Fibroblast of villous mesenchyme (primary cell): ENCODE measurements around the gene SEC23A. TPM values are rescaled to one million over a fixed set of nuclear protein-coding genes. Genes with fewer than 3 reads are reported as not detected.
A peak's percentile ranks its signal among the peaks of the same experiment; 100 is the strongest.
"Not testable (repeated sequence)": the region's sequence is repeated elsewhere in the genome, so short reads cannot be mapped to it uniquely, and the experiment has no call there.

ENCODE experiments used
- DNase-seq: peaks from one replicate; pipeline ENCODE4 v3.0.0-alpha.2; 2010; ENCODE audit warnings: low read depth
- H3K4me3 ChIP-seq: 2 replicates; pipeline ENCODE4 v1.5.1; 2011; ENCODE audit warnings: low read depth, mild to moderate bottlenecking, low read length
- total RNA-seq: library from RNA; depleted of rRNA; stranded (reverse); fragments of >200 nt; gene quantifications from 2 replicates; pipeline ENCODE4 v1.2.3, GENCODE V29; 2012
- TF ChIP-seq, protein P1 (sequence below): IDR thresholded peaks from 2 replicates; pipeline ENCODE4 v1.5.1; 2012; ENCODE audit warnings: low read depth, mild to moderate bottlenecking, low read length; ENCODE audit not compliant: insufficient read depth

Gene SEC23A
- total RNA-seq: 440 and 548 TPM in 2 replicates

DNA sequence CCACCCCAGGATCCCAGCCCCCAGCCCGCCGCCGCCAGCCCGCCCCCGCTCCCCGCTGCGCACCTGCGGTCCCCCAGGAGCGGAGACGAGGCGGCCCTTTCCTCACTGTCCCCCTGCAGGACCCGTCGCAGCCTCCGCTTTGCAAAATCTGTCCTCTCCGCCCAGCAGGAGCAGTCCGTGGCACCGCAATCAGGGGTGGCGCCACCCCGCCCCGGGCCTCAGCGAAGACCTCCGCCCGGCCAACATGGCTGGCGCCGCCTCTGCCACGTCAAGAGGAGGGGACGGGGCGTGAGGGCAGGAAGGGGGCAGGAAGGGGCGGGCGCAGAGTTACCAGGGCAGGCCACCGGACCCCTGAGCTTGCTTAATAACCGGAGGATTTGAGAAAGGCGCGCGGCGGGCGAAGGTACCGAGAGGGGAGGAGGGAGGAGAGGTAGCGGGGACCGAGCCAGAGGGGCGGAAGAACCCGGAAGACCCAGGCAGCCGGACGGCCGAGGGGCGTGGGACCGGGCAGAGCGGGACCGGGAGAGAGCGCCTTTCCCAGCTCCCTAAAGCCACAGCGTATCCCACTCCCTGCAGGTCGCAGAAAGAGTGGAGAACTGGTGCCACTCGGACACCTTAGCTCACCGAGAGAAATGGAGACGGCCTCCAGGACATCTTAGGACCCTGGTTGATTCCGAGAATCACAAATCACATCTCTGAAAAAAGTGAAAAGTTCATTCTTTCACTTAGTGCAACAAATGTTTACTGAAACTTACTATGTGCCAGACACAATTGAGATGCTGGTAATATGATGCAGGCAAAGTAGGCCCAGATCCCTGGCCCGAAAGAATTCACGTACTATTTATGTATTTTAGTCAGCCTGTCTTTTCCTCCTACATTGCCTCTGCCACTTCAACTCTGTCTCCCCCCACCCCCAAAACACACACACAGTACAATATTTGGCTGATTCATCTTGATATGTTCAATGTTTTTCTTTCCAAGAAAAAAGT, at the start of gene SEC23A:
TSS of gene SEC23A (minus strand) at position 267 of the 989 bp plus-strand sequence. CDS start 7,117 bp downstream, outside the sequence.
- H3K4me3 ChIP-seq: peak within 1 kb of the TSS; percentile 94
- TF ChIP-seq, protein P1, sequence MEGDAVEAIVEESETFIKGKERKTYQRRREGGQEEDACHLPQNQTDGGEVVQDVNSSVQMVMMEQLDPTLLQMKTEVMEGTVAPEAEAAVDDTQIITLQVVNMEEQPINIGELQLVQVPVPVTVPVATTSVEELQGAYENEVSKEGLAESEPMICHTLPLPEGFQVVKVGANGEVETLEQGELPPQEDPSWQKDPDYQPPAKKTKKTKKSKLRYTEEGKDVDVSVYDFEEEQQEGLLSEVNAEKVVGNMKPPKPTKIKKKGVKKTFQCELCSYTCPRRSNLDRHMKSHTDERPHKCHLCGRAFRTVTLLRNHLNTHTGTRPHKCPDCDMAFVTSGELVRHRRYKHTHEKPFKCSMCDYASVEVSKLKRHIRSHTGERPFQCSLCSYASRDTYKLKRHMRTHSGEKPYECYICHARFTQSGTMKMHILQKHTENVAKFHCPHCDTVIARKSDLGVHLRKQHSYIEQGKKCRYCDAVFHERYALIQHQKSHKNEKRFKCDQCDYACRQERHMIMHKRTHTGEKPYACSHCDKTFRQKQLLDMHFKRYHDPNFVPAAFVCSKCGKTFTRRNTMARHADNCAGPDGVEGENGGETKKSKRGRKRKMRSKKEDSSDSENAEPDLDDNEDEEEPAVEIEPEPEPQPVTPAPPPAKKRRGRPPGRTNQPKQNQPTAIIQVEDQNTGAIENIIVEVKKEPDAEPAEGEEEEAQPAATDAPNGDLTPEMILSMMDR: no peak
- peak; percentile 94 for DNase-seq

DNA sequence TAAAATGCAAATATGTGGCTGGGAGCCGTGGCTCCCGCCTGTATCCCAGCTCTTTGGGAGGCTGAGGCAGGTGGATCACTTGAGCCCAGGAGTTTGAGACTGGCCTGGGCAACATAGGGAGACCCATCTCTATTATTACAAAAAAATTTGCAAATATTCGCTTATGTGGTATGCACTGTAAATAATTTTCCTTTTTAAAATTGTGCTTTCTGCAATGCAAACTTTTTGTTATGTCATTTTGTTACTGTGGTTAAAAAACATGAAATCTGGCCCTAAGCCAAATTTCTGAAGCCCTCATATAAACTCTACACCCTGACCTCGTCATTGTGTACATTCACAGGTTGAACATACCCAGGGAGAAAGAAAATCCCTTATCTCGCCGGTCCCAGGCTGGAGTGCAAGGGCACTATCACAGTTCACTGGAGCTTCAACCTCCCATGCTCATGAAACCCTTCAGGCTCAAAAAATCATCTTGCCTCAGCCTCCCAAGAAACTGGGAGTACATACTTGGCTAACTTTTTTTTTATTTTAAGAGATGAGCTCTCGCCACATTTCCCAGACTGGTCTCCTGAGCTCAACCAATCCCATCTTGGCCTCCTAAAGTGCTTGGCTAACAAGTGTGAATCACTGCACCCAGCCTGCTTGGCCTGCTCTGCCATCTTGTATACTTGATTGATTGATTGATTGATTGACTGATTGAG, 42.4 kb upstream of the SEC23A start:
- H3K4me3 ChIP-seq: no peak overlapping the region
- TF ChIP-seq, protein P1: no peak
- DNase-seq: peak; percentile 5

DNA sequence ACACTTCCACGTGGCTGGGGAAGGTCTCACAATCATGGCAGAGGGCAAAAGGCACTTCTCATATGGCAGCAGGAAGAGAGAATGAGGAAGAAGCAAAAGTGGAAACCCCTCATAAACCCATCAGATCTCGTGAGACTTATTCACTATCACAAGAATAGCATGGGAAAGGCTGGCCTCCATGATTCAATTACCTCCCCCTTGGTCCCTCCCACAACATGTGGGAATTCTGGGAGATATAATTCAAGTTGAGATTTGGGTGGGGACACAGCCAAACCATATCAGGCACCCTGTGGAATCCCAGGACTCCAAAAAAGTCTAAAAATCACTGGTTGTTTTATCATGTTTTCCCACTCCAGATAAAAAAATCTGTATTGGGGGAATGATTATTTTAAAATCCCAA, 40.2 kb upstream of the SEC23A start:
- H3K4me3 ChIP-seq, DNase-seq: not testable (repeated sequence)

DNA sequence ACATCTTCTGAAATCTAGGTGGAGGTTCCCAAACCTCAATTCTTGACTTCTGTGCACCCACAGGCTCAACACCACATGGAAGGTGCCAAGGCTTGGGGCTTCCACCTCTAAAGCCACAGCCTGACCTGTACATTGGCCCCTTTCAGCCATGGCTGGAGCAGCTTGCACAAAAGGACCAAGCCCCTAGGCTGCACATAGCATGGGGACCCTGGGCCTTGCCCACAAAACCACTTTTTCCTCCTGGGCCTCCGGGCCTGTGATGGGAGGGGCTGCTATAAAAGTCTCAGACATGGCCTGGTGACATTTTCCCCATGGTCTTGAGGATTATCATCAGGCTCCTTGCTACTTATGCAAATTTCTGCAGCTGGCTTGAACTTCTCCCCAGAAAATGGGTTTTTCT, 38.6 kb upstream of the SEC23A start:
- H3K4me3 ChIP-seq, DNase-seq: not testable (repeated sequence)

DNA sequence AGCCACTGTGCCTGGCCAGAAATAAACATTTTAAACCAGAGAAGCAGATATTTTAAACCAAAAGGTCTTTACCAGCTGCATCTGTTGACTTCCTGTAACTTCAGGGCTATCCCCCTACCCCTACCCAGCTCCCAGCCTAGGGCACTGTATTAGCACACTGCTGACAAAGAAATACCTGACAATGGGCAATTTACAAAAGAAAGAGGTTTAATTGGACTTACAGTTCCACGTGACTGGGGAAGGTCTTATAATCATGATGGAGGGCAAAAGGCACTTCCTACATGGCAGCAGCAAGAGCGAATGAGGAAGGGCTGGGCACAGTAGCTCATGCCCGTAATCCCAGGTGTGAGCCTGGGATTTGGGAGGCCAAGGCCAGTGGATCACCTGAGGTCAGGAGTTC, 37.1 kb upstream of the SEC23A start:
- DNase-seq: no peak
- TF ChIP-seq, protein P1: no peak

DNA sequence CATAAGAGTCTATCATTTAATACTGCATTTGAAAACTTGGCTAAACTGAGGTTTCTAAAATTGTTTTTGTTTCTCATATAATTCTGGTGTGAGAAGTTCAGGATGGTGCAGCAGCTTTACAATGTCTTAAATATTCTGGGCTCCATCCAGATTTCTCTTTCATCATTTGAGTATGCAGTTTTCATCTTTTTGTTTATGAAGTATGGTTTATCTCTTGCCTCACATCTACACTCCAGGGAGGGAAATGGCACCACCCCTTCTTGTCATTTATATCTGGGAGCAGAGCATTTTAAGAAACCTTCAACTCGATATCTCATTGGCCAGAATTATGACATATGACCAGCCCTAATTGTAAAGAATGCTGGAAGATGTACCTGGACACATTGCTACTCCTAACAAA, 35.4 kb upstream of the SEC23A start:
- TF ChIP-seq, protein P1: no peak
- DNase-seq: peak; percentile 65
- H3K4me3 ChIP-seq: no peak overlapping the region

More for the DNA sequence above, 37.1 kb upstream of the SEC23A start:
- no peak overlapping the region for H3K4me3 ChIP-seq

DNA sequence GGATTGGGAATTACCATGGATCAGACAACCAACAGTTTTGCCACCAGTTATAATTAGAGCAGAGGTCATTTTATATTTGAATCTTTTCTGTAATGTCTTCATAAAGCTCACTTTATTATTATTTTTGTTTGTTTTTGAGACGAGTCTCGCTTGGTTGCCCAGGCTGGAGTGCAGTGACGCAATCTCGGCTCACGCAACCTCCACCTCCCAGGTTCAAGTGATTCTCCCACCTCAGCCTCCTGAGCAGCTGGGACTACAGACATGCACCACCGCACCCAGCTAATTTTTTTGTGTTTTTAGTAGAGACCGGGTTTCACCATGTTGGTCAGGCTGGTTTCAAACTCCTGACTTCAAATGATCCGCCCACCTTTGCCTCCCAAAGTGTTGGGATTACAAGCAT, 34.8 kb upstream of the SEC23A start:
- not testable (repeated sequence) for DNase-seq, H3K4me3 ChIP-seq

DNA sequence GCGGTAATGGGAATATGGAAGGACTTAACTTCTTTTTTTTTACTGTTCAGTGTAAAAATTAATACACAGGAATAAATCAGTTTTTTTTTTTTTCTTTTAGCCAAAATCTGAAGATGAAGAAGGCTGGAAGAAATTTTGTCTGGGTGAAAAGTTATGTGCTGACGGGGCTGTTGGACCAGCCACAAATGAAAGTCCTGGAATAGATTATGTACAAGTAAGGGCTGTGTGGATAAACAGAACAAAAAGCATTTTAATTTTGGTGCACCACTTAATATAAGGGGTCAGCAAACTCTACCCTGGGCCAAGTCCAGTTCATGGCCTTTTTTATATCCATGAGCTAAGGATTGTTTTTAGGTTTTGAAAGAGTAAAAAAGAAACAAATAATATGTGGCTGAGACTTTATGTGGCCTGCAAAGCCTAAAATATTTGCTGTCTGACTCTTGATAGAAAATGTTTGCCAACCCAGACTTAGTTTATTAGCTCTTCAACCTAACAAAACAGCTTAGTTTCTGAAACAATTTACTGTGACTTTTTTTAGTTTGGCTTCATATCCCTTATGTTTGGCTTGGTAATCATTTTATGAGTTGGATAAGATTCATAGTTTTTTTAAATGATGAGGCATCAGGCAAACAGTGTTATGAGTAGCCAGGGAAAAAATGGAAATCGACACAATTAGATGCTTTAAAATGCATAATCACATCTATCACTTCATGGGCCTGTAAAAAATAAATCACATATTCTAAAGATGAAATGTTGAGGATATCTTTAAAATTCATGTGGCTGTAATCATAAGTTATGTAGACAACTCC, 19.5 kb upstream of the SEC23A start:
- H3K4me3 ChIP-seq: no peak overlapping the region
- TF ChIP-seq, protein P1: no peak
- no peak for DNase-seq
